ENCODE results near the gene KRTAP10-4.

Gene KRTAP10-4

GRCh38 chr21:44529011-44529421 lies 44.5 kb upstream of the KRTAP10-4 start:
- Histone ChIP-seq H3K23ac (ENCODE audit: low read length in 2 of 2) (no peak overlapping the region), H3K9ac (ENCODE audit: low read length) (no peak overlapping the region), H3K4me1 (ENCODE audit: control insufficient read depth, insufficient read depth, low read depth, low read length) (no peaks in the 10 kb centered on the region), H2AFZ (ENCODE audit: low read depth, low read length) (no peak overlapping the region), H4K91ac (ENCODE audit: low read length) (no peak overlapping the region), H2BK120ac (ENCODE audit: low read depth, low read length) (no peak overlapping the region), H3K36me3 (ENCODE audit: control insufficient read depth in 1 of 2, insufficient read depth in 2 of 2, low read depth in 1 of 2, low read length in 2 of 2) (no peaks in the 10 kb centered on the region), H2BK12ac (ENCODE audit: low read length in 2 of 2) (no peak overlapping the region), H3K79me1 (replicated peaks; ENCODE audit: low read length, poor library complexity, severe bottlenecking) (no peaks in the 10 kb centered on the region), H4K8ac (ENCODE audit: low read length) (no peak overlapping the region), H2BK15ac (ENCODE audit: low read depth, poor library complexity, severe bottlenecking) (no peak overlapping the region), H3K4me2 (ENCODE audit: low read length, poor library complexity, severe bottlenecking) (no peak overlapping the region), H3K4me3 (ENCODE audit: insufficient read depth in 1 of 2, low read depth in 1 of 2, low read length in 2 of 2) (no peak overlapping the region), H2AK5ac (ENCODE audit: low read length, severe bottlenecking) (no peak overlapping the region), H3K27me3 (ENCODE audit: control insufficient read depth in 1 of 2, insufficient read depth in 1 of 2, low read length in 2 of 2) (peaks cover 0 to 3% of the 10 kb centered on the region in 2 experiments), H3K14ac (ENCODE audit: low read length in 2 of 2) (no peak overlapping the region), H3K18ac (ENCODE audit: low read depth in 1 of 2, low read length in 2 of 2) (no peak overlapping the region), H2BK5ac (ENCODE audit: low read depth, low read length, poor library complexity, severe bottlenecking) (no peak overlapping the region), H3K4ac (ENCODE audit: low read depth in 1 of 2, low read length in 2 of 2) (no peak overlapping the region), H3K9me3 (ENCODE audit: control insufficient read depth, low read length) (no peaks in the 10 kb centered on the region), H3K27ac (ENCODE audit: low read length, poor library complexity, severe bottlenecking) (no peak overlapping the region)
- no peak for DNase-seq
- 92% methylated on average over 14 of the region's 17 CpGs for WGBS

GRCh38 chr21:44529503-44530125 lies 43.9 kb upstream of the KRTAP10-4 start:
- no peak for DNase-seq
- no peak overlapping the region for H3K18ac ChIP-seq (ENCODE audit: low read depth in 1 of 2, low read length in 2 of 2)
- no peak overlapping the region for H2BK15ac ChIP-seq (ENCODE audit: low read depth, poor library complexity, severe bottlenecking)
- no peak overlapping the region for H4K91ac ChIP-seq (ENCODE audit: low read length)
- no peak overlapping the region for H2AK5ac ChIP-seq (ENCODE audit: low read length, severe bottlenecking)
- H3K4me3 ChIP-seq (ENCODE audit: insufficient read depth in 1 of 2, low read depth in 1 of 2, low read length in 2 of 2): no peak overlapping the region
- no peaks in the 10 kb centered on the region for H3K9me3 ChIP-seq (ENCODE audit: control insufficient read depth, low read length)
- H2BK12ac ChIP-seq (ENCODE audit: low read length in 2 of 2): no peak overlapping the region
- H4K8ac ChIP-seq (ENCODE audit: low read length): no peak overlapping the region
- H3K27ac ChIP-seq (ENCODE audit: low read length, poor library complexity, severe bottlenecking): no peak overlapping the region
- no peak overlapping the region for H2BK5ac ChIP-seq (ENCODE audit: low read depth, low read length, poor library complexity, severe bottlenecking)
- H3K4ac ChIP-seq (ENCODE audit: low read depth in 1 of 2, low read length in 2 of 2): no peak overlapping the region
- no peak overlapping the region for H3K14ac ChIP-seq (ENCODE audit: low read length in 2 of 2)
- H3K79me1 ChIP-seq (replicated peaks; ENCODE audit: low read length, poor library complexity, severe bottlenecking): no peaks in the 10 kb centered on the region
- no peaks in the 10 kb centered on the region for H3K36me3 ChIP-seq (ENCODE audit: control insufficient read depth in 1 of 2, insufficient read depth in 2 of 2, low read depth in 1 of 2, low read length in 2 of 2)
- WGBS: 85% methylated on average over 23 of the region's 23 CpGs
- H3K27me3 ChIP-seq (ENCODE audit: control insufficient read depth in 1 of 2, insufficient read depth in 1 of 2, low read length in 2 of 2): peaks cover 0 to 3% of the 10 kb centered on the region in 2 experiments
- no peak overlapping the region for H2AFZ ChIP-seq (ENCODE audit: low read depth, low read length)
- H3K23ac ChIP-seq (ENCODE audit: low read length in 2 of 2): no peak overlapping the region
- H3K9ac ChIP-seq (ENCODE audit: low read length): no peak overlapping the region
- no peaks in the 10 kb centered on the region for H3K4me1 ChIP-seq (ENCODE audit: control insufficient read depth, insufficient read depth, low read depth, low read length)
- H2BK120ac ChIP-seq (ENCODE audit: low read depth, low read length): no peak overlapping the region
- no peak overlapping the region for H3K4me2 ChIP-seq (ENCODE audit: low read length, poor library complexity, severe bottlenecking)

DNA sequence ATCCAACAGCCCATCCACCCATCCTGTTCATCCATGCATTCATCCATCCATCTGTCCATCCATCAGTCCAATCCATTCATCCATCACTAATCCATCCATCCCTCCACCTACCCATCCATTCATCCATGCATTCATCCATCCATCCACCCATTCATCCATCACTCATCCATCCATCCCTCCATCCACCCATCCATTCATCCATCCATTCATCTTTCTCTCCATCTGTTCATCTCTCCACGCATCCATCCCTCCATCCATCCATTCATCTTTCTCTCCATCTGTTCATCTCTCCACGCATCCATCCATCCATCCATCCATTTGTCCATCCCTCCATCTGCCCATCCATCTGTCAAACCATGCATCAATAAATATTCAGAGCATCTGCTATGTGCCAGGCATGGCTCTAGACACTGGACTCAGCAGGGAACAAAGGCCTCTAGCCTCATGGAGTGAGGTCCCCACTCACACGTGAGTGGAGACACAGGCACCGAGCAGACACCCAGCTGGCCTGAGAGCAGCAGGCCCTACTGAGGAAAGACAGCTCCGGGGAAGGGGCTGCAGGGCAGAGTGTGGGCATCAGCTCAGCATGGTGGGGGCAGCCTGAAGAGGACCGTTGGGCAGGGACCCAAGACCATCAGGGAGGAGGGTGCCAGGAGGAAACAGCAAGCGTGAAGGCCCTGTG lies 43.2 kb upstream of the KRTAP10-4 start:
- no peaks in the 10 kb centered on the region for H3K79me1 ChIP-seq (replicated peaks; ENCODE audit: low read length, poor library complexity, severe bottlenecking)
- no peak overlapping the region for H2AFZ ChIP-seq (ENCODE audit: low read depth, low read length)
- no peak overlapping the region for H3K4ac ChIP-seq (ENCODE audit: low read depth in 1 of 2, low read length in 2 of 2)
- H4K91ac ChIP-seq (ENCODE audit: low read length): no peak overlapping the region
- no peak overlapping the region for H2BK12ac ChIP-seq (ENCODE audit: low read length in 2 of 2)
- no peaks in the 10 kb centered on the region for H3K4me1 ChIP-seq (ENCODE audit: control insufficient read depth, insufficient read depth, low read depth, low read length)
- no peak overlapping the region for H3K14ac ChIP-seq (ENCODE audit: low read length in 2 of 2)
- no peak overlapping the region for H3K9ac ChIP-seq (ENCODE audit: low read length)
- no peak for DNase-seq
- no peak overlapping the region for H2BK15ac ChIP-seq (ENCODE audit: low read depth, poor library complexity, severe bottlenecking)
- H2BK120ac ChIP-seq (ENCODE audit: low read depth, low read length): no peak overlapping the region
- H3K27me3 ChIP-seq (ENCODE audit: control insufficient read depth in 1 of 2, insufficient read depth in 1 of 2, low read length in 2 of 2): peaks cover 0 to 8% of the 10 kb centered on the region in 2 experiments
- no peaks in the 10 kb centered on the region for H3K9me3 ChIP-seq (ENCODE audit: control insufficient read depth, low read length)
- H4K8ac ChIP-seq (ENCODE audit: low read length): no peak overlapping the region
- H3K4me3 ChIP-seq (ENCODE audit: insufficient read depth in 1 of 2, low read depth in 1 of 2, low read length in 2 of 2): no peak overlapping the region
- no peak overlapping the region for H3K4me2 ChIP-seq (ENCODE audit: low read length, poor library complexity, severe bottlenecking)
- no peaks in the 10 kb centered on the region for H3K36me3 ChIP-seq (ENCODE audit: control insufficient read depth in 1 of 2, insufficient read depth in 2 of 2, low read depth in 1 of 2, low read length in 2 of 2)
- no peak overlapping the region for H3K23ac ChIP-seq (ENCODE audit: low read length in 2 of 2)
- H3K27ac ChIP-seq (ENCODE audit: low read length, poor library complexity, severe bottlenecking): no peak overlapping the region
- no peak overlapping the region for H2AK5ac ChIP-seq (ENCODE audit: low read length, severe bottlenecking)
- WGBS: 79% methylated on average over 7 of the region's 7 CpGs
- no peak overlapping the region for H2BK5ac ChIP-seq (ENCODE audit: low read depth, low read length, poor library complexity, severe bottlenecking)
- H3K18ac ChIP-seq (ENCODE audit: low read depth in 1 of 2, low read length in 2 of 2): no peak overlapping the region

GRCh38 chr21:44530903-44531605 lies 42.5 kb upstream of the KRTAP10-4 start:
- Histone ChIP-seq H2BK15ac (ENCODE audit: low read depth, poor library complexity, severe bottlenecking) (no peak overlapping the region), H3K4me3 (ENCODE audit: insufficient read depth in 1 of 2, low read depth in 1 of 2, low read length in 2 of 2) (no peak overlapping the region), H4K8ac (ENCODE audit: low read length) (no peak overlapping the region), H3K23ac (ENCODE audit: low read length in 2 of 2) (no peak overlapping the region), H3K27me3 (ENCODE audit: control insufficient read depth in 1 of 2, insufficient read depth in 1 of 2, low read length in 2 of 2) (peaks cover 0 to 8% of the 10 kb centered on the region in 2 experiments), H3K14ac (ENCODE audit: low read length in 2 of 2) (no peak overlapping the region), H2BK5ac (ENCODE audit: low read depth, low read length, poor library complexity, severe bottlenecking) (no peak overlapping the region), H3K4me1 (ENCODE audit: control insufficient read depth, insufficient read depth, low read depth, low read length) (no peaks in the 10 kb centered on the region), H3K36me3 (ENCODE audit: control insufficient read depth in 1 of 2, insufficient read depth in 2 of 2, low read depth in 1 of 2, low read length in 2 of 2) (no peaks in the 10 kb centered on the region), H3K18ac (ENCODE audit: low read depth in 1 of 2, low read length in 2 of 2) (no peak overlapping the region), H2AK5ac (ENCODE audit: low read length, severe bottlenecking) (no peak overlapping the region), H3K27ac (ENCODE audit: low read length, poor library complexity, severe bottlenecking) (no peak overlapping the region), H3K79me1 (replicated peaks; ENCODE audit: low read length, poor library complexity, severe bottlenecking) (no peaks in the 10 kb centered on the region), H4K91ac (ENCODE audit: low read length) (no peak overlapping the region), H3K4me2 (ENCODE audit: low read length, poor library complexity, severe bottlenecking) (no peak overlapping the region), H2BK12ac (ENCODE audit: low read length in 2 of 2) (no peak overlapping the region), H2BK120ac (ENCODE audit: low read depth, low read length) (no peak overlapping the region), H2AFZ (ENCODE audit: low read depth, low read length) (no peak overlapping the region), H3K9ac (ENCODE audit: low read length) (no peak overlapping the region), H3K9me3 (ENCODE audit: control insufficient read depth, low read length) (no peaks in the 10 kb centered on the region), H3K4ac (ENCODE audit: low read depth in 1 of 2, low read length in 2 of 2) (no peak overlapping the region)
- WGBS: 85% methylated on average over 23 of the region's 23 CpGs
- no peak for DNase-seq

Data from mesenchymal stem cell (in vitro differentiated cells and primary cell).